ENCODE results near the gene UBALD1.

- TF ChIP-seq CTCF (IDR thresholded peaks at IDR 0.05; ENCODE audit: extremely low read depth in 1 of 2, insufficient read depth in 1 of 2, low read depth in 1 of 2, low read length in 2 of 2) (no peak), POLR2A (IDR thresholded peaks at IDR 0.05; ENCODE audit: low read depth, low read length) (no peak), EZH2 (IDR thresholded peaks at IDR 0.05; ENCODE audit: borderline replicate concordance, low read depth, low read length, severe bottlenecking) (no peak), POLR2AphosphoS5 (IDR thresholded peaks at IDR 0.05; ENCODE audit: insufficient read depth, low read depth, low read length) (no peak), JUN (IDR thresholded peaks at IDR 0.05; ENCODE audit: borderline replicate concordance, insufficient read depth, insufficient read length, low read depth) (no peak), MYC (IDR thresholded peaks at IDR 0.05; ENCODE audit: low read depth, low read length) (no peak), FOS (IDR thresholded peaks at IDR 0.05; ENCODE audit: borderline replicate concordance, insufficient read depth, low read length) (no peak)
- TF ChIP-seq, protein P1, sequence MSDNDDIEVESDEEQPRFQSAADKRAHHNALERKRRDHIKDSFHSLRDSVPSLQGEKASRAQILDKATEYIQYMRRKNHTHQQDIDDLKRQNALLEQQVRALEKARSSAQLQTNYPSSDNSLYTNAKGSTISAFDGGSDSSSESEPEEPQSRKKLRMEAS (IDR thresholded peaks at IDR 0.05; ENCODE audit: insufficient read depth, insufficient read length) = no peak
Measured at GRCh38 chr16:4641895-4642294, 27.2 kb upstream of the UBALD1 start.
